ENCODE measurements around the gene GATAD2A. TPM values are rescaled to one million over a fixed set of nuclear protein-coding genes. Genes with fewer than 3 reads are reported as not detected.

The GATAD2A gene
- total and polyA plus RNA-seq, 2 donors from 2014 or later: 18.0 to 91.0 TPM

GRCh38 chr19:19517235-19517619 is 111.8 kb downstream of the GATAD2A start:
- H3K9ac ChIP-seq (ENCODE audit: low read length in 3 of 3): peak overlapping the region in 1 of 3 donors; percentile 90
- TF ChIP-seq CTCF (IDR thresholded peaks at IDR 0.05; ENCODE audit: borderline replicate concordance, extremely low read depth, insufficient read depth): no peak
- no peak overlapping the region for H3K27ac ChIP-seq (ENCODE audit: low read depth in 2 of 2, low read length in 2 of 2)
- peaks cover 0 to 5% (median 2%) of the 10 kb centered on the region in 3 donors for H3K36me3 ChIP-seq (ENCODE audit: control insufficient read depth in 2 of 3, insufficient read depth in 3 of 3, low read length in 3 of 3)
- intact Hi-C loops (cut with DNase I): no loop called here
- DNase-seq (no peak), FAIRE-seq (no peak)
- H3K27me3 ChIP-seq (ENCODE audit: control insufficient read depth, insufficient read depth, low read length): no peaks in the 10 kb centered on the region
- H3K9me3 ChIP-seq (ENCODE audit: control insufficient read depth in 2 of 3, insufficient read depth in 1 of 3, low read length in 3 of 3): no peaks in the 10 kb centered on the region
- H3K4me1 ChIP-seq (ENCODE audit: control insufficient read depth in 2 of 3, insufficient read depth in 2 of 3, low read depth in 1 of 3, low read length in 3 of 3): peaks cover 0 to 9% (median 8%) of the 10 kb centered on the region in 3 donors
- H3K4me3 ChIP-seq (ENCODE audit: low read length in 3 of 3): peak overlapping the region in 1 of 3 donors; percentile 97

- H3K27me3 ChIP-seq (ENCODE audit: control insufficient read depth, insufficient read depth, low read length): no peaks in the 10 kb centered on the region
- H3K27ac ChIP-seq (ENCODE audit: low read depth in 2 of 2, low read length in 2 of 2): no peak overlapping the region
- no peak overlapping the region for H3K4me3 ChIP-seq (ENCODE audit: low read length in 3 of 3)
- intact Hi-C loops (cut with DNase I): no loop called here
- DNase-seq (no peak), FAIRE-seq (no peak)
- H3K4me1 ChIP-seq (ENCODE audit: control insufficient read depth in 2 of 3, insufficient read depth in 2 of 3, low read depth in 1 of 3, low read length in 3 of 3): peaks cover 0 to 3% (median 2%) of the 10 kb centered on the region in 3 donors
- H3K9me3 ChIP-seq (ENCODE audit: control insufficient read depth in 2 of 3, insufficient read depth in 1 of 3, low read length in 3 of 3): no peaks in the 10 kb centered on the region
- no peak for TF ChIP-seq CTCF (IDR thresholded peaks at IDR 0.05; ENCODE audit: borderline replicate concordance, extremely low read depth, insufficient read depth)
- H3K9ac ChIP-seq (ENCODE audit: low read length in 3 of 3): no peak overlapping the region
- peaks cover 0 to 8% (median 4%) of the 10 kb centered on the region in 3 donors for H3K36me3 ChIP-seq (ENCODE audit: control insufficient read depth in 2 of 3, insufficient read depth in 3 of 3, low read length in 3 of 3)
Observed at GRCh38 chr19:19520989-19521388, 115.5 kb downstream of the GATAD2A start.

- FAIRE-seq: no peak
- intact Hi-C loops (cut with DNase I): no loop called here
Observed at GRCh38 chr19:19523177-19523576, 117.7 kb downstream of the GATAD2A start.

More at GRCh38 chr19:19523177-19523576, 117.7 kb downstream of the GATAD2A start:
- Histone ChIP-seq H3K9me3 (ENCODE audit: control insufficient read depth in 2 of 3, insufficient read depth in 1 of 3, low read length in 3 of 3) (no peaks in the 10 kb centered on the region), H3K9ac (ENCODE audit: low read length in 3 of 3) (no peak overlapping the region), H3K36me3 (ENCODE audit: control insufficient read depth in 2 of 3, insufficient read depth in 3 of 3, low read length in 3 of 3) (peaks cover 0 to 8% (median 4%) of the 10 kb centered on the region in 3 donors), H3K27ac (ENCODE audit: low read depth in 2 of 2, low read length in 2 of 2) (no peak overlapping the region), H3K4me3 (ENCODE audit: low read length in 3 of 3) (no peak overlapping the region), H3K4me1 (ENCODE audit: control insufficient read depth in 2 of 3, insufficient read depth in 2 of 3, low read depth in 1 of 3, low read length in 3 of 3) (peaks cover 0 to 2% (median 0%) of the 10 kb centered on the region in 3 donors), H3K27me3 (ENCODE audit: control insufficient read depth, insufficient read depth, low read length) (no peaks in the 10 kb centered on the region)
- TF ChIP-seq CTCF (IDR thresholded peaks at IDR 0.05; ENCODE audit: borderline replicate concordance, extremely low read depth, insufficient read depth): no peak
- DNase-seq: no peak

Data from kidney (tissue), 14 donors.